Thymus (tissue), 14 donors: ENCODE results near the gene ZNF341. TPM values are rescaled to one million over a fixed set of nuclear protein-coding genes. Genes with fewer than 3 reads are reported as not detected.

Source experiments
- DNase-seq, 9 donors: peaks; one replicate each; pipeline ENCODE4 v3.0.0-alpha.2; 2013; ENCODE audit warnings: low spot score in 9 of 9, low read depth in 6 of 9, missing footprints in 1 of 9
- H3K27ac ChIP-seq, 2 donors: one replicate each; pipeline ENCODE4 v1.5.1; 2013; ENCODE audit warnings: control low read depth in 1 of 2, low read depth in 1 of 2, low read length in 1 of 2, mild to moderate bottlenecking in 1 of 2, moderate library complexity in 1 of 2
- H3K27me3 ChIP-seq, 2 donors: one replicate each; pipeline ENCODE4 v1.5.1; 2013; ENCODE audit warnings: low read length in 1 of 2; ENCODE audit not compliant: control insufficient read depth in 2 of 2, insufficient read depth in 1 of 2
- H3K36me3 ChIP-seq, 2 donors: one replicate each; pipeline ENCODE4 v1.5.1; 2013; ENCODE audit warnings: low read length in 1 of 2, mild to moderate bottlenecking in 1 of 2, moderate library complexity in 1 of 2; ENCODE audit not compliant: control insufficient read depth in 2 of 2, insufficient read depth in 2 of 2
- H3K4me1 ChIP-seq, 2 donors: one replicate each; pipeline ENCODE4 v1.5.1; 2013; ENCODE audit warnings: low read length in 2 of 2; ENCODE audit not compliant: control insufficient read depth in 2 of 2, insufficient read depth in 2 of 2
- H3K4me3 ChIP-seq, 2 donors: one replicate each; pipeline ENCODE4 v1.5.1; 2013; ENCODE audit warnings: low read length in 2 of 2, control low read depth in 1 of 2, mild to moderate bottlenecking in 1 of 2
- H3K9me3 ChIP-seq, 2 donors: one replicate each; pipeline ENCODE4 v1.5.1; 2013; ENCODE audit warnings: low read length in 1 of 2, mild to moderate bottlenecking in 1 of 2; ENCODE audit not compliant: control insufficient read depth in 2 of 2, insufficient read depth in 1 of 2
- WGBS: extraction: QIAGEN DNeasy Blood & Tissue Kit; methylation state at CpG from one replicate; pipeline ENCODE4 v1.1.7; 2013; 5-methylcytosine and 5-hydroxymethylcytosine counted together
- long read RNA-seq, 10 donors: transcript quantifications; one replicate each; lab custom pipeline, GENCODE V29; 2026
- polyA plus RNA-seq: library from polyadenylated mRNA; stranded (reverse); fragments of 200-250 nt; gene quantifications from one replicate; pipeline ENCODE4 v1.2.3, GENCODE V29; 2013
- total RNA-seq: library from RNA; stranded (reverse); fragments of 120-200 nt; gene quantifications from one replicate; pipeline ENCODE4 v1.2.4, GENCODE V29; 2013
- donor health status: healthy.

The ZNF341 gene
- 1.6 TPM for total RNA-seq
- 4.7 TPM for polyA plus RNA-seq
- long read RNA-seq, donor 1 = 0 reads
- long read RNA-seq, donor 2, partial matches to known transcripts = 6 of 7 reads
- long read RNA-seq, donor 2, other reads (novel, unspliced or antisense) = 0 of 7 reads
- long read RNA-seq, donor 3 = 0 reads
- long read RNA-seq, donor 4 = 0 reads
- long read RNA-seq, donor 5, partial matches to known transcripts = 0 of 1 reads
- long read RNA-seq, donor 5, other reads (novel, unspliced or antisense) = 0 of 1 reads
- long read RNA-seq, donor 6, partial matches to known transcripts = 0 of 1 reads
- long read RNA-seq, donor 6, other reads (novel, unspliced or antisense) = 0 of 1 reads
- long read RNA-seq, donor 7 = 0 reads
- long read RNA-seq, donor 8 = 0 reads
- long read RNA-seq, donor 9 = 0 reads
- long read RNA-seq, donor 10 = 0 reads

- no peaks in the 10 kb centered on the region for H3K36me3 ChIP-seq
- H3K9me3 ChIP-seq = peaks cover 1 to 10% of the 10 kb centered on the region in 2 donors
- peak within 1 kb of the TSS; percentile 61 to 63 for H3K4me3 ChIP-seq
- whole genome bisulfite sequencing = 2% methylated on average over 57 of the region's 57 CpGs
- DNase-seq = peak in 7 of 9 donors; percentile 67 to 95 (median 85)
- peaks cover 3 to 28% of the 10 kb centered on the region in 2 donors for H3K4me1 ChIP-seq
- H3K27me3 ChIP-seq = no peaks in the 10 kb centered on the region
- peak within 1 kb of the TSS; percentile 94 to 96 for H3K27ac ChIP-seq
Observed at GRCh38 chr20:33731693-33732165, at the start of gene ZNF341. Gene ZNF341, plus strand, starts transcription at chr20:33731996. Its CDS starts 26 bp downstream, at chr20:33732022.

DNA sequence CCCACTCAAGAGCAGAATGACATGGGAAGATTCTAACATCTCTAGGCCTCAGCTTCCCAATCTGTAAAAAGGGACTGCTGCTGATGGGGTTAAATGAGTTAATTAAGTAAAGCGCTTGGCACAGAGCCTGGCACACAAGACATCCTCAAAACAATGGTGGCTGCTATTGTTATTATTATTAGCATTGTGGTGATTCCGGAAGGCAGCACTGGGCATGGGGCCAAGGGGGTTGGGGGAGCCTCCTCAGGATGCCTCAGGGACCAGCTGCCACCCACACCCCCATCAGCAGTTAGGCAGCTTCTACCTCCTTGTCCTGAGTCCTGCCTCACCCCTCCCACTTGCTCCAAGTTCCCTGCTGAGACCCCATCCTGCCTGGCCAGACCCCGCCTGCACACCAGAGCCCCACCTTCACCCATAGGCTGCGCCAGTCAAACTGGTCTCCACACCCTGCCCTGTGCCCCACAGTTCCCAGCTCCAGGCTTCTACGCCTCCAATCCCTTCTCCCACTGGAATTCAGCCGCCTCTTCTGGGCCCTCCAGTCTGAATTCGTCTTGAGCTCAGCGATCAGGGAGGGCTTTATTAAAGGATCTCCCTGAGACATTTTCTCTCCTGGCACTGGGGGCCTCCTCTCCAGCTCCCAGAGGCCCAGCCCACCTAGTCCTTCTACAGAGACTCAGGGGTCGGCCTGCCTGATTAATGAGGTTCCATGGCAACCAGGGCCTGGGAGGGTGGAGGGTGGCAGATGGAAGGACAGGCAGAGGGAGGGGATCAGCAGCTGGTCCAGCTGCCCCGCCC lies 47.1 kb upstream of the ZNF341 start:
- Histone ChIP-seq H3K4me3 (peak overlapping the region; percentile 4 to 62), H3K36me3 (peaks cover 0 to 13% of the 10 kb centered on the region in 2 donors), H3K9me3 (peaks cover 0 to 3% of the 10 kb centered on the region in 2 donors), H3K4me1 (peaks cover 29 to 66% of the 10 kb centered on the region in 2 donors), H3K27me3 (no peaks in the 10 kb centered on the region), H3K27ac (peak overlapping the region in 1 of 2 donors; percentile 44)
- DNase-seq = no peak
- WGBS = 76% methylated on average over 10 of the region's 10 CpGs

DNA sequence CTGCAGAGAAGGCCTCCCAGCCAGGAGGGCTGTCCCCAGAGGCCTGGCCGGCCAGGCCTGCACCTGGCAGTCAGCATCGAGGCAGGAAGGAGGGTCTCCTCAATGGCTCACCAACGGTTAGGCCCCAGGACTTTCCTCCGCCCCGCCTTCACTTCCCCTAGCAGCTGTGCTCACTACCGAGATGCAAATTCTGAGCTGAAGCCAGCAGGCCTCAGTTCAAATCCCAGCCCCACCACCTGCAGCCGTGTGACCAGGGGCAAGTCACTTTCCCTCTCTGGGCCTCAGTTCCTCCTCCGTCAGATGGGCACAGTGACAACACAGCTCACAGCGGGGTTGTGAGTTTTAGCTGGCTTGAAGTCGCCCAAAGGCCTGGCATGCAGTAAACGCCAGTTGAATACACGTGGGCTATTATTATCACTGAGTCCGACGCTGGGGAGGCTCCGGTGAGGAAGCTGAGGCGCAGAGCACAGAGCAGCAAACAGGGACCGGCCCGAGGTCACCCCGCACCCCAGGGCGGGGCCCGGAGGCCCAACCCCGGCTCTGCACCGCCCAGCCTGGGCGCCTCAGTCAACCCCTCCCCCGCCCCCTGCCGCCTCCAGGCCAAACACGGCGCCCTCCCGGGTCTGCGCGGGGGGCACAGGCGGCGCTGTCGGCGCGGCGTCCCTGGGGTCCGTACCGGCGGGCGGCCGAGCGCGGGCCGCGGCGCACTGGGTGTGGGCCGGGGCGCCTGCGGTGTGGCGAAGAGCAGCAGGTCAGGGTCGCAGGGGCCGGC lies 46.3 kb upstream of the ZNF341 start:
- no peaks in the 10 kb centered on the region for H3K27me3 ChIP-seq
- WGBS = 1% methylated on average over 53 of the region's 53 CpGs
- DNase-seq = peak in 3 of 9 donors; percentile 40 to 68 (median 52)

DNA sequence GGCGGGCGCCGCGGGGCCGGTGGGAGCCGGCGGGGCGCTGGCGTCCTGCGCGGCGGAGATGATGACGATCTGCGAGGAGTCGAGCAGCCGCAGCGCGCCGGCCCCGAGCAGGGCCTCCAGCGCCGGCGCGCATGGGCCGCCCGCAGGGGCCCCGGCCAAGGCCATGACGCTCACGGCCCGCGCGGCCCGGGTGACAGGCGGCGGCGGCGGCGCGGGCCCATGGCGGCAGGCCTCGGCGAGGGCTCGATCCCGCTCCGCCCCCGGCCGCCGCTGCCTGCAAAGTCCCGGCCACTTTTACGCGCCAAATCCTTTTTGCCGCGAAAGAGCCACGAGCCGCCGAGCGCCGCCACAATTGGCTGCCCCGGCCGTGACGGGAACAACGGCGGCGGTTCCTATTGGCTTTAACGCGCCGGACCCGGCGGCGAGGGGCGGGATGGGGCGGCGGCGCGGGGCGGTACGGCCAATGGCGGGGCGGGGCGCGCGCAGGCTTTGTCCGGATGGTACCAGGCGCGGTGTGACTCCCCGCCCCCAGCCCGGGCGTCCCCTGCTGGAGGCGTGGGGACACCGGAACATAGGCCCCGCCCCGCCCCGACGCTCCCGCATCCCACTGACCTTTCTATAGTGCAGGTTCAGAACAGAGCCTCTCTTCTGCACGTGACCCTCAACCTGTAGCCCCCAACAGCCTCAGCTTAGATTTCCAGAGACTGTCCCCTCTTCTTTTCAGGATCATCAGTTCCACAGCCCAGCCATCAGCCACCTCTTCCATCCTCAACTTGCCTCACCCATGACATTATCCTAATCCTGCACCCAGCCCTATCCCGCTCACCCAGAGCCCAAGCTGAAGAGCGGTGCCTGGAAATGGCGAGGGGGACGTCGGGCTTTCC lies 45.5 kb upstream of the ZNF341 start, which contains the start of gene E2F1:
Gene E2F1 (minus strand): TSS at position 286 of the 884 bp plus-strand sequence. CDS start 121 bp downstream, at position 165.
- Histone ChIP-seq H3K36me3 (peaks cover 0 to 2% of the 10 kb centered on the region in 2 donors), H3K9me3 (peaks cover 0 to 3% of the 10 kb centered on the region in 2 donors), H3K4me3 (peak within 1 kb of the TSS; percentile 62 to 68), H3K27me3 (no peaks in the 10 kb centered on the region), H3K27ac (peak within 1 kb of the TSS in 1 of 2 donors; percentile 44), H3K4me1 (peaks cover 20 to 65% of the 10 kb centered on the region in 2 donors)
- 2% methylated on average over 101 of the region's 101 CpGs for WGBS
- peak in 7 of 9 donors; percentile 62 to 94 (median 87) for DNase-seq

More for the DNA sequence above, 46.3 kb upstream of the ZNF341 start:
- Histone ChIP-seq H3K4me3 (peak overlapping the region; percentile 62 to 68), H3K9me3 (peaks cover 0 to 3% of the 10 kb centered on the region in 2 donors), H3K27ac (peak overlapping the region in 1 of 2 donors; percentile 44), H3K36me3 (peaks cover 0 to 5% of the 10 kb centered on the region in 2 donors), H3K4me1 (peaks cover 22 to 66% of the 10 kb centered on the region in 2 donors)

- Histone ChIP-seq H3K4me3 (no peak overlapping the region), H3K4me1 (peaks cover 20 to 58% of the 10 kb centered on the region in 2 donors), H3K36me3 (peaks cover 0 to 2% of the 10 kb centered on the region in 2 donors), H3K27ac (no peak overlapping the region), H3K27me3 (no peaks in the 10 kb centered on the region), H3K9me3 (peaks cover 0 to 3% of the 10 kb centered on the region in 2 donors)
- no peak for DNase-seq
- WGBS = 90% methylated on average over 14 of the region's 14 CpGs
Observed at GRCh38 chr20:33686984-33687366, 44.8 kb upstream of the ZNF341 start.

GRCh38 chr20:33687370-33687915 lies 44.4 kb upstream of the ZNF341 start:
- 95% methylated on average over 8 of the region's 8 CpGs for WGBS
- Histone ChIP-seq H3K4me1 (peaks cover 18 to 54% of the 10 kb centered on the region in 2 donors), H3K27ac (no peak overlapping the region)

GRCh38 chr20:33687993-33688937 lies 43.5 kb upstream of the ZNF341 start:
- Histone ChIP-seq H3K9me3 (no peaks in the 10 kb centered on the region), H3K27ac (no peak overlapping the region), H3K4me1 (peaks cover 17 to 52% of the 10 kb centered on the region in 2 donors), H3K36me3 (peaks cover 0 to 2% of the 10 kb centered on the region in 2 donors), H3K27me3 (no peaks in the 10 kb centered on the region), H3K4me3 (no peak overlapping the region)
- 98% methylated on average over 3 of the region's 3 CpGs for WGBS
- no peak for DNase-seq

More at GRCh38 chr20:33687370-33687915, 44.4 kb upstream of the ZNF341 start:
- H3K9me3 ChIP-seq = no peaks in the 10 kb centered on the region
- no peaks in the 10 kb centered on the region for H3K27me3 ChIP-seq
- no peak for DNase-seq
- no peak overlapping the region for H3K4me3 ChIP-seq
- peaks cover 0 to 2% of the 10 kb centered on the region in 2 donors for H3K36me3 ChIP-seq
